Inflammatory macrophage treated with lipopolysaccharide for 4 hours (primary cell): Measurements from ENCODE around the gene GNB1L.

ENCODE experiments used
- DNase-seq: peaks from one replicate; pipeline ENCODE4 v3.0.0-alpha.2; 2020

GNB1L gene

DNA sequence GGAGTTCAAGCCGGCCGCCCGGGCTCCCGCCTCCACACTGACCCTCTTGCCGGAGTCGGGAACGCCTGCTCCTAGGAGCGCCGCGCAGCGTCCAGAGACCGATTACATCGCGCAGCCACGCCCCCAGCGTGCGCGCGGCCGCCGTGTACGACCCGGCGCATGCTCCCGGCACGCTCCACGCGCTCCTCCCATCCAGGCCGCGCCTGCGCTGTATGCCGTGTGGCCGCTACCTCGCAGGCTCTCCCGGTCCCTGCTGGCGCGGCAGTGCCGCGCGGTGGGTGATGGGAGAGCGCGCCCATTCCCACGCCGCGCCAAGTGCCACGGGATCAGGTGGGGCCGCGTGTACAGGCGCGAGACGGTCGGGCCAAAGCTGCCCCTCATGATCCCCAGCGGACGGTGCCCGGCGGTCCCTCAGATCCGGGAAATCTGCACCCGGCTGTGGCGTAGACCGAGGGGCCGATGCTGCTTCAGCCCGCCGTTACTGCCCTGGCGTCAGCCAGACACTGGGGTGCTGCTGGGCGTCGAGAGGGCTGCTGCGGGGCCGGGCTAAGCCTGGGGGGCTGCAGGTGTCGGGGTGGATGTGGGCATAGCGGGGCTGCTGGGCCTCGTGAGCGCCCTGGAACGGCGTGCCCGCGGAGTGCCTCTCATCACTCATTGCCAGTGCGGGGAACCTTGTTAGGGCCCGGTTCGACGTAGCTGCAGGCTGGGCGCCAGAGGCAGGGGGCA is at the start of gene GNB1L, which contains the start of gene RTL10:
TSS of gene GNB1L (minus strand) at position 97 of the 726 bp plus-strand sequence. CDS start 33,519 bp downstream, outside the sequence.
TSS of gene RTL10 (minus strand) at position 97 of the 726 bp plus-strand sequence. CDS start 2,613 bp downstream, outside the sequence.
- peak; percentile 99 for DNase-seq

- DNase-seq = no peak
Observed at GRCh38 chr22:19904174-19904856, 49.6 kb upstream of the GNB1L start.

- no peak for DNase-seq
Observed at GRCh38 chr22:19903513-19903912, 48.8 kb upstream of the GNB1L start.

DNA sequence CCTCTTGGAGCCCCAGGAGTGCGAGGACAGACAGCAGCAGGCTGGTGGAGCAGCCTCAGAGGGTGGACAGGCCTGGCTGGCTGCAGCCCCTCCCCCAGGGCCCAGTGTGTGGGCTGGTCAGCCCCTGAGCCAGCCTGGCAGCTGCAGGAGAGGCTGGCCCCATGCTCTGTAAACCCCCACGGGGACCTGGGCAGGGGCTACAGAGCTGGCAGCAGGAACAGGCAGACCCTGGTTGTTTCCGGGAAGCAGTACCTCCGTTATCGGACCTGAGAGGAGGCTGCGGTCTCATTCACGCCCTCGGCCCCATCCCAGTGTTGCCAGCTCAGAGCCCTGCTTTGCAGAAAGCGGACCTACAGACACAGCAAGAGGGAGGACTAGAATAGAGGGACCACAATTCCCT is 48.4 kb upstream of the GNB1L start:
- DNase-seq = no peak

- DNase-seq = no peak
Observed at GRCh38 chr22:19902245-19902715, 47.6 kb upstream of the GNB1L start.

- DNase-seq = no peak
Observed at GRCh38 chr22:19901577-19902244, 47.0 kb upstream of the GNB1L start.

GRCh38 chr22:19900707-19901436 is 46.2 kb upstream of the GNB1L start:
- DNase-seq = no peak

GRCh38 chr22:19898831-19899567 is 44.3 kb upstream of the GNB1L start:
- no peak for DNase-seq

DNA sequence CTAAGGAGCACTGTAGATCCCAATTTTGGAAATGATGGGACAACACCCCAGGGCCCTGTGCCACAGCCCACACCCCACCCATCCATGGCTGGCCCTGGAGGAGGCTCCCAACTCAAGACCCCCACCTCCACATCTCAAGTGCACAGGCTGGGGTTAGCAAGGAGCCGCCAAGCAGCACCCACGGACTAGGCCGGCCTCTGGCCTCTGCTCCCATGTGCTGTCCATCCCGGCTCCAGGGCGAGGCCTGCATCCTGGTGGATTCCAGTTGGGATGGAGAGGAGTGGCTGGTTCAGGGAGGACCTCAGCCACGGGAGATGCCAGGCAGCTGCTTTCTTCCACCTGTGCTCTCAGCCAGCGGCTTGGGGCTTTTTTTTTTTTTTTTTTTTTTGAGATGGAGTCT is 43.5 kb upstream of the GNB1L start:
- no peak for DNase-seq

DNA sequence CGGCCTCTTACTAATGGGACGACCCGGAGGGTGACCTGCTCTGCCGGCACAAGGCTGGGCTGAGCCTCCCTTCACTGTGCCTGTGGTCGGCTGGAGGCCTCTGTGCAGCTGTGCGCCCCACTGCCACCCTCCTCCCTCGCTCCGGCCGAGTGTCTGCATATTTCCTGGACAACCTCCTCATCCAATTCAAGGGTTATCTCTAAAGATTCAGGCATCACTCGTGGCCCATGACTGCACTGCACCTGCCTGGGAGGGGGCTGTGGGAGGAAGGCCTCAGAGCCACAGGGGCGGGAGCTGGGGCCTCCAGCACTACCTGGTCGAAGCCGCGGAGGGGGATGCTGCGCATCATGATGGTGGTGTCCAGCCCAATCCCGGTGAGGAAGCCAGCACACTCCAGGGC is 43.1 kb upstream of the GNB1L start:
- DNase-seq = no peak

GRCh38 chr22:19896665-19897355 is 42.1 kb upstream of the GNB1L start:
- no peak for DNase-seq

DNA sequence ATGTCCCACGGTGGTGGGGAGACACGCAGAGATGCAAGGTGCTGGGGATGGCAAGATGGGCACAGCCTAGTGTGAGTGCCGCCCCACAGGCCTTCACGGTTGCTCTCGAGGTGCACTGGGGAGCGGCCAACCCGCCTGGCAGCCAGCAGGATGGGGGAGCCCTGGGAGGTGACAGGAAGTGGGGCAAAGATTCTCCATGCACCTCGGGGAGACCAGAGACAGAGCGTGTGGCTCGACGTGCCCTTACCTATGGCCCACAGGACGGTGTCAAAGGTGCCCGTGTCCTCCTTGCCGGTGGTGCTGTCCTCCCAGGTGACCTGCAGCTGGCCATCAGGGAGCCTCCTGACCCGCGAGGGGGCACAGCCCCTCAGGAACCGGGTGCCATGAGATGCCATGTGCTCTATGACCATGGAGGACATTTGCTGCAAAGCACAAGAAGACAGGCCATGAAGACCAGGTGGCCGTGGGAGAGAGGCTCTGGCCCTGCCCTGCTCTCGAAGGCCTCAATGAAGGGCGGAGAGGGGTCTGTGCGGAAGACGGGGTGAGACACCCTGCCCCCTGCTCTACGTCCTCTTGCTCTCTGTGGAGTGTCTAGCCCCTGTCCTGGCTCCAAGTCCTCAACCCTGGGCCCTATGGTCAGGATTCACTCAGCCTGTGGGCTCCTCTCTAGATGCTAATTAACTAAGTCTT is 40.6 kb upstream of the GNB1L start:
- DNase-seq = no peak

GRCh38 chr22:19893363-19893762 is 38.7 kb upstream of the GNB1L start:
- DNase-seq = no peak

DNA sequence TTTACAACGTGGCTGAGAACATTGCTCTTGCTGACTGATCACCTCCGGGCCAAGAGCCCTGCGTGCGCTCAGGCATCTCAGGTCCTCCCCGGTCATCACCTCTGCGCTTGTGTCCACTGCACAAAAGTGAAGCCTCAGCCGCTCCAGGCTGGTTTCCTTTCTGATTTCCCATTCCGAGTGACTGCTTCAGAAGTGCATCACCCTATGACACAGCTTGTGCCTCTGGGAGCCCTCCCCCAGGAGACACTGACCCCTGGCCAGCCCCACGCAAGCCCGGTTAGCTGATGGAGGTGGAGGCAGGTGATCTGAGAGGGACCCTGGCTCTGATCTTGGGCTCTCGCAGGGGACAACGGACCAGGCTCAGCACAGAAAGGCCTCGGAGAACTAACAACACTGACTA is 38.3 kb upstream of the GNB1L start:
- DNase-seq = no peak

DNA sequence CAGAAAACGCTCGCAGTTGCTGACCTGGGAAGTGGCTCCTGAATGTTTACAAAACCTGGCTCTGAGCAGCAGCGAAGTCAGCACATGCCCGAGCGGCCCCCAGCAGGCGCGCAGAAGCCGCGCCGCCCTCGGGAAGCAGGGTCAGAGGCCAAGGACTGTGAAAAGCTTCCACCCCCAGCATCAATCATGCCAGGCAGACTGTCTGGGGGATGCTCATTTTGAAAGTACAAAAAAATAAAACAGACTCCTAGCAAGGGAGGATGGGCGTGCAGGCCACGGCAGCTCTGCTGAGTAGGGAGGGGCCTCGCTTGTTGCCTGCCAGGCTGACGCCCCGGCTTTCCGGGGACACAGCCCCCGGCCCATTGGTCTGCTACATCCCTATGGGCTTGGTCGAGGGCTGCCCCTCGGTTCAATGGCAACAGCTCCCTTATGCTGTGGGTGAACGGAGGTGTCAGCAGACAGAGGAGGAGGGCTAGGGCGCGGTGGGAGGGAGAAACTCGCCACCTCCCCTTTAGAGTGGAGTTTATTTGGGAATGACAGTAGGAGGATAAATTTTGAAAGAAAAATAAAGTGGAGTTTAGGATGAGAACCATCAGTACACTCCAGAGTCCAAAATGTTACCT is 37.7 kb upstream of the GNB1L start:
- no peak for DNase-seq

DNA sequence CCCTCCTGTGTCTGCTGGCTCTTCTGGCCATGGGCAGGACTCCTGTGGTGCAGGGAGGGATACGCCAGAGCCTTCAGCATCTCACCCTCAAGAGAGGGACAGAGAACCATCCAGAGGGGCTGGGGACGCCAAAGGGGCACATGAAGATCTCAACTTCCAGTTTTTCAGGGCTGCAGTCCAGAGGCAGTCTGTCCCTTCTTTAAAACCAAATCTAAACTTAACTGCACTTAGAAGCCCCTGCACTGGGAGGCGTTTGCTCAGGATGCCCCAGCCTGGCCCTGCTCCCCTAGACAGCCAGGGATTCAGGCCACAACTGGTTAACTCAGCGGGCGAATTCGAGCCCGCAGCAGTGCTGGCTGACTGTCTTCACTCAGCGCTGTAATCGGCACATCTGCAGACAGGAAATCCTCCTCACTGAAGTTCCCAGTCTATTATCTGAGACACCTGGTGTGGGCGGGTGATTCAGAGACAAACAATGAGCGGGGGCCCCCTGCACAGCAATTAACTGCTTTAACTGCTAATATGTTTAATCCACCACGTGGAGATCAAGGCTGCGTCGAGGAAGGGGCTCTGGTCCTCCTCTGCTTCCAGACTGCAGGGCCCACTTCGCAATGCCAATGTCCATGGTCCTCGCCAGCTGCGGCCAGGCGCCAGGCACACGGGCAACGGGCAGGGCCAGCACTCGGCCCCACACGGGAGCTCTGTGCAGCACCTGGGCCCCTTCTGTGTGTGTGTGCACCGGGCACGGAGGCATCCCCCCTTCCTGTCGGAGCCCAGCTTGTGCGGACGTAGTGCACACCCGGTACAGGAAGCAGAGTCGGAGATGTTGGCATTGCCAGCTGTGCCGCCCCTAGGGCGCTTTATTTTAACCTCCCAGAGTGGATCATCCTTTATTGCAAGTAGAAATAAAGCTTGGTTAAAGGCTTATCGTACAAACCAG is 36.9 kb upstream of the GNB1L start:
- DNase-seq = peak; percentile 24

- no peak for DNase-seq
Observed at GRCh38 chr22:19890502-19891316, 36.0 kb upstream of the GNB1L start.

GRCh38 chr22:19889951-19890350 is 35.3 kb upstream of the GNB1L start:
- no peak for DNase-seq
